ENCODE results near the gene PRELP. TPM values are rescaled to one million over a fixed set of nuclear protein-coding genes. Genes with fewer than 3 reads are reported as not detected.

PRELP gene
- total and polyA plus RNA-seq, 2 of the 8 experiments (the other 6 are each of a cell fraction or from before 2014, with no cell fraction given): 0.13 to 0.23 TPM

GRCh38 chr1:203479646-203480045 is 4.0 kb downstream of the PRELP start:
- Histone ChIP-seq H2BK5ac (ENCODE audit: low read depth, low read length) (no peak overlapping the region), H3K79me1 (ENCODE audit: low read depth, low read length) (no peaks in the 10 kb centered on the region), H4K5ac (ENCODE audit: insufficient read length, low read depth, low read length) (no peak overlapping the region), H3K9me3 (ENCODE audit: insufficient read depth in 2 of 2, low read depth in 1 of 2, low read length in 1 of 2) (no peaks in the 10 kb centered on the region), H3K23ac (ENCODE audit: insufficient read length) (no peak overlapping the region), H3K23me2 (ENCODE audit: low read depth, low read length) (no peaks in the 10 kb centered on the region), H3K4me1 (replicated peaks in 1 of 4; ENCODE audit: control insufficient read depth in 3 of 4, insufficient read depth in 4 of 4, low read length in 3 of 4) (peaks cover 2 to 21% (median 11%) of the 10 kb centered on the region in 4 experiments; a peak in 5 of 7 replicates), H3K4me3 (ENCODE audit: extremely low read depth in 1 of 4, insufficient read depth in 2 of 4, low read depth in 3 of 4, low read length in 4 of 4) (no peak overlapping the region), H2BK20ac (ENCODE audit: low read length) (no peak overlapping the region), H3K18ac (ENCODE audit: extremely low read depth, low read length) (no peak overlapping the region), H4K20me1 (replicated peaks in 1 of 2; ENCODE audit: control insufficient read depth in 1 of 2, insufficient read depth in 2 of 2, low read length in 2 of 2) (no peaks in the 10 kb centered on the region), H3K36me3 (ENCODE audit: control insufficient read depth in 2 of 4, insufficient read depth in 4 of 4, low read length in 3 of 4) (no peaks in the 10 kb centered on the region), H3K27ac (ENCODE audit: low read depth, low read length) (no peak overlapping the region), H2BK12ac (ENCODE audit: low read depth, low read length) (no peak overlapping the region), H4K8ac (ENCODE audit: extremely low read depth, insufficient read depth, low read length) (no peak overlapping the region), H2AFZ (ENCODE audit: low read length) (no peak overlapping the region), H3K9ac (replicated peaks in 1 of 4; ENCODE audit: extremely low read depth in 1 of 4, low read depth in 3 of 4, low read length in 3 of 4) (no peak overlapping the region), H3K27me3 (replicated peaks in 1 of 4; ENCODE audit: control insufficient read depth in 3 of 4, extremely low read depth in 1 of 4, insufficient read depth in 3 of 4, low read length in 3 of 4) (no peaks in the 10 kb centered on the region), H2BK120ac (replicated peaks; ENCODE audit: low read depth, low read length) (no peak overlapping the region), H4K91ac (replicated peaks; ENCODE audit: insufficient read length, low read length) (no peak overlapping the region), H2BK15ac (ENCODE audit: low read length) (no peak overlapping the region), H3K4me2 (ENCODE audit: insufficient read depth in 1 of 2, low read depth in 2 of 2, low read length in 2 of 2) (no peak overlapping the region), H3K79me2 (ENCODE audit: control insufficient read depth in 1 of 2, insufficient read depth in 2 of 2, low read length in 2 of 2) (no peaks in the 10 kb centered on the region), H2AK5ac (ENCODE audit: low read depth, low read length) (no peak overlapping the region), H3K14ac (ENCODE audit: insufficient read length) (no peak overlapping the region), H3K4ac (replicated peaks; ENCODE audit: insufficient read length, low read depth, low read length) (no peak overlapping the region), H3K56ac (replicated peaks; ENCODE audit: insufficient read length, low read depth, low read length) (no peak overlapping the region)
- FAIRE-seq (no peak), DNase-seq (ENCODE audit: low read depth in 1 of 2, low spot score in 2 of 2) (no peak)
- ChIA-PET CTCF (ENCODE audit: partially characterized antibody) (interaction anchor here (0.7 to 23.5 kb wide), 6 partner anchors 7 to 194 kb away, joined by 3 to 330 read pairs (median 4); partner anchors contain the start of gene FMOD), POLR2A (ENCODE audit: partially characterized antibody) (interaction anchor here (1.2 kb wide), 1 partner anchor 11 kb away, joined by 3 read pairs; no protein-coding TSS in a partner anchor)
- TF ChIP-seq CREB1 (IDR thresholded peaks at IDR 0.05): no peak
- WGBS, 2 experiments (ENCODE audit: extremely low coverage in 1 of 2, insufficient coverage in 1 of 2, insufficient read length in 1 of 2, insufficient replicate concordance in 2 of 2, low coverage in 1 of 2, low lambda C conversion rate in 2 of 2, missing lambda C conversion rate in 1 of 2): 88% methylated on average over 2 of the region's 2 CpGs; no CpG with 5 or more reads in 1 of the 2 experiments
